ENCODE results near the gene SEMA3D. TPM values are rescaled to one million over a fixed set of nuclear protein-coding genes. Genes with fewer than 3 reads are reported as not detected.

The SEMA3D gene
- total RNA-seq, 1 donor: 0.72 TPM

DNA sequence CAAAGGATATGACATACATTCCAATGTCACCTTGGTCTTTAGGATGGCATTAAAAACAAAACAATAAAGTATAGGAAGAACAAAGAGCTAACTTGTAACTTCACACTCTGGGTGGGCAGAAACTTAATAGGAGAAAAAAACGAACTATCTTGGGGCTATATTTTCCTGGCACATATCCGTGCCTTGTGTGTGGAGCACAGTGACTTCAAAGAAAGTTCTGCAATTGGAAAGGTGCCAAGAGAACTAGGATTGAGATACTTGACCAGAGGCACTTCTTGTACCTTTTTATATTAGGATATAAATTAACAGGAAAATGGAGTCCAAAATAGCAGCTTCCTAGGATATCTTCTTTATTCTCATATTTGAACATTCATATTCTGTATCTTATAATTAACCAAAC lies 148.4 kb downstream of the SEMA3D start:
- no peaks in the 10 kb centered on the region for H3K9me3 ChIP-seq (ENCODE audit: low read depth, low read length)
- H3K27me3 ChIP-seq (ENCODE audit: insufficient read depth, low read length): peaks cover 8% of the 10 kb centered on the region
- no peak for DNase-seq (ENCODE audit: insufficient read length, low spot score, missing footprints)
- no peaks in the 10 kb centered on the region for H4K20me1 ChIP-seq (ENCODE audit: insufficient read depth, low read length)
- H3K4me1 ChIP-seq (ENCODE audit: insufficient read depth, low read length): no peaks in the 10 kb centered on the region
- H3K36me3 ChIP-seq (ENCODE audit: insufficient read depth, low read length): no peaks in the 10 kb centered on the region
- TF ChIP-seq CTCF (IDR thresholded peaks at IDR 0.05; ENCODE audit: extremely low read depth, low read depth, low read length): no peak
- H3K4me3 ChIP-seq (ENCODE audit: insufficient read depth, low read length): no peak overlapping the region
- H3K4me2 ChIP-seq (ENCODE audit: insufficient read depth, low read length): no peak overlapping the region
- H3K27ac ChIP-seq (ENCODE audit: low read depth, low read length): no peak overlapping the region
- no peak overlapping the region for H2AFZ ChIP-seq (ENCODE audit: low read length)
- H3K79me2 ChIP-seq (ENCODE audit: insufficient read depth, low read length): no peaks in the 10 kb centered on the region

- H3K4me1 ChIP-seq (ENCODE audit: insufficient read depth, low read length): no peaks in the 10 kb centered on the region
- H2AFZ ChIP-seq (ENCODE audit: low read length): no peak overlapping the region
- no peak for TF ChIP-seq CTCF (IDR thresholded peaks at IDR 0.05; ENCODE audit: extremely low read depth, low read depth, low read length)
Observed at GRCh38 chr7:85033263-85033662, 153.6 kb downstream of the SEMA3D start.

GRCh38 chr7:85031475-85031874 lies 155.4 kb downstream of the SEMA3D start:
- Histone ChIP-seq H3K27ac (ENCODE audit: low read depth, low read length) (no peak overlapping the region), H3K4me1 (ENCODE audit: insufficient read depth, low read length) (no peaks in the 10 kb centered on the region), H3K4me3 (ENCODE audit: insufficient read depth, low read length) (no peak overlapping the region), H3K36me3 (ENCODE audit: insufficient read depth, low read length) (no peaks in the 10 kb centered on the region), H2AFZ (ENCODE audit: low read length) (no peak overlapping the region), H3K4me2 (ENCODE audit: insufficient read depth, low read length) (no peak overlapping the region), H3K27me3 (ENCODE audit: insufficient read depth, low read length) (no peaks in the 10 kb centered on the region), H3K9me3 (ENCODE audit: low read depth, low read length) (no peaks in the 10 kb centered on the region), H3K79me2 (ENCODE audit: insufficient read depth, low read length) (no peaks in the 10 kb centered on the region), H4K20me1 (ENCODE audit: insufficient read depth, low read length) (no peaks in the 10 kb centered on the region)
- no peak for TF ChIP-seq CTCF (IDR thresholded peaks at IDR 0.05; ENCODE audit: extremely low read depth, low read depth, low read length)
- no peak for DNase-seq (ENCODE audit: insufficient read length, low spot score, missing footprints)

More at GRCh38 chr7:85033263-85033662, 153.6 kb downstream of the SEMA3D start:
- H3K79me2 ChIP-seq (ENCODE audit: insufficient read depth, low read length): no peaks in the 10 kb centered on the region
- H3K27me3 ChIP-seq (ENCODE audit: insufficient read depth, low read length): no peaks in the 10 kb centered on the region
- H4K20me1 ChIP-seq (ENCODE audit: insufficient read depth, low read length): no peaks in the 10 kb centered on the region
- no peak for DNase-seq (ENCODE audit: insufficient read length, low spot score, missing footprints)
- H3K27ac ChIP-seq (ENCODE audit: low read depth, low read length): no peak overlapping the region
- H3K4me3 ChIP-seq (ENCODE audit: insufficient read depth, low read length): no peak overlapping the region
- no peaks in the 10 kb centered on the region for H3K36me3 ChIP-seq (ENCODE audit: insufficient read depth, low read length)
- no peak overlapping the region for H3K4me2 ChIP-seq (ENCODE audit: insufficient read depth, low read length)
- no peaks in the 10 kb centered on the region for H3K9me3 ChIP-seq (ENCODE audit: low read depth, low read length)

- H3K27ac ChIP-seq (ENCODE audit: low read depth, low read length): no peak overlapping the region
- TF ChIP-seq CTCF (IDR thresholded peaks at IDR 0.05; ENCODE audit: extremely low read depth, low read depth, low read length): peak; percentile 53
- peak; percentile 14 for DNase-seq (ENCODE audit: insufficient read length, low spot score, missing footprints)
- no peaks in the 10 kb centered on the region for H3K9me3 ChIP-seq (ENCODE audit: low read depth, low read length)
- no peak overlapping the region for H3K4me3 ChIP-seq (ENCODE audit: insufficient read depth, low read length)
- H3K4me1 ChIP-seq (ENCODE audit: insufficient read depth, low read length): no peaks in the 10 kb centered on the region
- no peaks in the 10 kb centered on the region for H4K20me1 ChIP-seq (ENCODE audit: insufficient read depth, low read length)
- H3K27me3 ChIP-seq (ENCODE audit: insufficient read depth, low read length): no peaks in the 10 kb centered on the region
- H2AFZ ChIP-seq (ENCODE audit: low read length): no peak overlapping the region
- no peak overlapping the region for H3K4me2 ChIP-seq (ENCODE audit: insufficient read depth, low read length)
- no peaks in the 10 kb centered on the region for H3K79me2 ChIP-seq (ENCODE audit: insufficient read depth, low read length)
- H3K36me3 ChIP-seq (ENCODE audit: insufficient read depth, low read length): no peaks in the 10 kb centered on the region
Observed at GRCh38 chr7:85030893-85031292, 156.0 kb downstream of the SEMA3D start.
